Gastrocnemius medialis (tissue), 4 donors: ENCODE results near the gene LARP4B. TPM values are rescaled to one million over a fixed set of nuclear protein-coding genes. Genes with fewer than 3 reads are reported as not detected.

ENCODE experiments used
- ATAC-seq, 2 donors: fragments of 150-250 bp; one replicate each; pipeline ENCODE4 v1.9.1; 2016
- DNase-seq, 2 donors: peaks; one replicate each; pipeline ENCODE4 v3.0.0-alpha.2; 2019
- H3K27ac ChIP-seq, 4 donors: fragments of 200-600 bp; sonication (generic); 1 replicate in 1 of 4; 2 replicates in 3 of 4; pipeline ENCODE4 v1.5.1; 2016 to 2018; ENCODE audit warnings: mild to moderate bottlenecking in 2 of 4, moderate library complexity in 1 of 4
- H3K27me3 ChIP-seq, 3 donors: fragments of 200-600 bp; sonication (generic) in 2 of 3; 1 replicate in 1 of 3; 2 replicates in 2 of 3; pipeline versions ENCODE4 v1.5.1 to v1.6.0; 2016 to 2019; ENCODE audit warnings: mild to moderate bottlenecking in 1 of 3, moderate library complexity in 1 of 3
- H3K36me3 ChIP-seq, 2 donors: fragments of 200-600 bp; sonication (generic) in 1 of 2; one replicate each; pipeline ENCODE4 v1.5.1; 2017 to 2018
- H3K4me1 ChIP-seq, 2 donors: fragments of 200-600 bp; sonication (generic) in 1 of 2; one replicate each; pipeline ENCODE4 v1.5.1; 2016 to 2017; ENCODE audit warnings: mild to moderate bottlenecking in 2 of 2
- H3K4me3 ChIP-seq, 4 donors: fragments of 200-600 bp; sonication (generic) in 3 of 4; 1 replicate in 1 of 4; 2 replicates in 3 of 4; pipeline ENCODE4 v1.5.1; 2016 to 2019; ENCODE audit warnings: mild to moderate bottlenecking in 2 of 4
- H3K9me3 ChIP-seq, 3 donors: fragments of 200-600 bp; sonication (generic) in 2 of 3; 1 replicate in 1 of 3; 2 replicates in 2 of 3; pipeline ENCODE4 v1.5.1; 2016 to 2019
- CTCF ChIP-seq, 5 experiments: fragments of 450-650 bp in 3 of 5; fragments of 200-600 bp in 2 of 5; sonication (generic) in 2 of 5; IDR thresholded peaks in 4 of 5; conservative IDR thresholded peaks in 1 of 5; 1 replicate in 4 of 5; 2 replicates in 1 of 5; pipeline ENCODE4 v1.5.1; 2016 to 2019; ENCODE audit warnings: antibody characterized with exemption in 5 of 5, mild to moderate bottlenecking in 3 of 5, moderate library complexity in 3 of 5
- POLR2A ChIP-seq, 2 donors: fragments of 450-650 bp; IDR thresholded peaks; one replicate each; pipeline ENCODE4 v1.6.1; 2017; ENCODE audit warnings: antibody characterized with exemption in 2 of 2, mild to moderate bottlenecking in 2 of 2, moderate library complexity in 2 of 2
- in situ Hi-C, 4 donors: fragments of 200-750 bp; cut with MboI; loops; one replicate each; pipeline versions ENCODE4 v1.15.0 to v1.8.0; 2017; ENCODE audit warnings: low sequenced_read_pairs in 4 of 4
- intact Hi-C: fragments of 100-400 bp; cut with DNase I; formaldehyde crosslinking; loops from one replicate; pipeline ENCODE4 v1.15.1; 2023; ENCODE audit warnings: low total_unique reads
- total RNA-seq, 4 donors: library from RNA; depleted of rRNA; stranded (reverse); fragments of >200 nt; gene quantifications; one replicate each; pipeline versions ENCODE4 v1.1.0 to v1.2.3, GENCODE V29; 2016

LARP4B gene
- total RNA-seq, 4 donors from 2014 or later, result 29.7 to 45.6 (median 40.0) TPM

- intact Hi-C loops (no loop called here), in situ Hi-C loops (no loop called here)
- ATAC-seq (no peak), DNase-seq (no peak)
- Histone ChIP-seq H3K4me3 (no peak overlapping the region), H3K36me3 (peaks cover 0 to 66% of the 10 kb centered on the region in 2 donors), H3K27me3 (no peaks in the 10 kb centered on the region), H3K9me3 (no peaks in the 10 kb centered on the region), H3K4me1 (peaks cover 12 to 18% of the 10 kb centered on the region in 2 donors), H3K27ac (no peak overlapping the region)
- TF ChIP-seq CTCF (IDR thresholded peaks at IDR 0.05 in 4 of 5, conservative IDR thresholded peaks at IDR 0.05 in 1 of 5) (no peak), POLR2A (IDR thresholded peaks at IDR 0.05) (no peak)
Measured at GRCh38 chr10:822661-823367, 108.7 kb downstream of the LARP4B start.

GRCh38 chr10:822197-822596 lies 109.3 kb downstream of the LARP4B start:
- Histone ChIP-seq H3K4me1 (peaks cover 17 to 18% of the 10 kb centered on the region in 2 donors), H3K4me3 (no peak overlapping the region), H3K27ac (no peak overlapping the region), H3K27me3 (no peaks in the 10 kb centered on the region), H3K9me3 (no peaks in the 10 kb centered on the region), H3K36me3 (peaks cover 2 to 72% of the 10 kb centered on the region in 2 donors)
- DNase-seq (no peak), ATAC-seq (no peak)
- TF ChIP-seq POLR2A (IDR thresholded peaks at IDR 0.05), result no peak
- TF ChIP-seq CTCF (IDR thresholded peaks at IDR 0.05 in 4 of 5, conservative IDR thresholded peaks at IDR 0.05 in 1 of 5), result no peak
- intact Hi-C loops (no loop called here), in situ Hi-C loops (no loop called here)

- H3K4me3 ChIP-seq, result no peak overlapping the region
- no peaks in the 10 kb centered on the region for H3K9me3 ChIP-seq
- no peak overlapping the region for H3K27ac ChIP-seq
- TF ChIP-seq CTCF (IDR thresholded peaks at IDR 0.05 in 4 of 5, conservative IDR thresholded peaks at IDR 0.05 in 1 of 5) (no peak), POLR2A (IDR thresholded peaks at IDR 0.05) (no peak)
- peaks cover 17 to 18% of the 10 kb centered on the region in 2 donors for H3K4me1 ChIP-seq
- intact Hi-C loops (no loop called here), in situ Hi-C loops (no loop called here)
- H3K36me3 ChIP-seq, result peaks cover 2 to 81% of the 10 kb centered on the region in 2 donors
- ATAC-seq (no peak), DNase-seq (no peak)
- H3K27me3 ChIP-seq, result no peaks in the 10 kb centered on the region
Measured at GRCh38 chr10:821322-821721, 110.2 kb downstream of the LARP4B start.

- peaks cover 2 to 82% of the 10 kb centered on the region in 2 donors for H3K36me3 ChIP-seq
- DNase-seq (no peak), ATAC-seq (no peak)
- peaks cover 17 to 18% of the 10 kb centered on the region in 2 donors for H3K4me1 ChIP-seq
- no peaks in the 10 kb centered on the region for H3K27me3 ChIP-seq
- in situ Hi-C loops, result no loop called here
- peak overlapping the region in 3 of 4 donors; percentile 60 to 67 (median 61) for H3K27ac ChIP-seq
- no peak overlapping the region for H3K4me3 ChIP-seq
- intact Hi-C loops, result no loop called here
- no peaks in the 10 kb centered on the region for H3K9me3 ChIP-seq
- no peak for TF ChIP-seq CTCF (IDR thresholded peaks at IDR 0.05 in 4 of 5, conservative IDR thresholded peaks at IDR 0.05 in 1 of 5)
- no peak for TF ChIP-seq POLR2A (IDR thresholded peaks at IDR 0.05)
Measured at GRCh38 chr10:819816-820215, 111.7 kb downstream of the LARP4B start.
